ENCODE results near the gene PGGHG.
A peak's percentile ranks its signal among the peaks of the same experiment; 100 is the strongest.

The PGGHG gene

DNA sequence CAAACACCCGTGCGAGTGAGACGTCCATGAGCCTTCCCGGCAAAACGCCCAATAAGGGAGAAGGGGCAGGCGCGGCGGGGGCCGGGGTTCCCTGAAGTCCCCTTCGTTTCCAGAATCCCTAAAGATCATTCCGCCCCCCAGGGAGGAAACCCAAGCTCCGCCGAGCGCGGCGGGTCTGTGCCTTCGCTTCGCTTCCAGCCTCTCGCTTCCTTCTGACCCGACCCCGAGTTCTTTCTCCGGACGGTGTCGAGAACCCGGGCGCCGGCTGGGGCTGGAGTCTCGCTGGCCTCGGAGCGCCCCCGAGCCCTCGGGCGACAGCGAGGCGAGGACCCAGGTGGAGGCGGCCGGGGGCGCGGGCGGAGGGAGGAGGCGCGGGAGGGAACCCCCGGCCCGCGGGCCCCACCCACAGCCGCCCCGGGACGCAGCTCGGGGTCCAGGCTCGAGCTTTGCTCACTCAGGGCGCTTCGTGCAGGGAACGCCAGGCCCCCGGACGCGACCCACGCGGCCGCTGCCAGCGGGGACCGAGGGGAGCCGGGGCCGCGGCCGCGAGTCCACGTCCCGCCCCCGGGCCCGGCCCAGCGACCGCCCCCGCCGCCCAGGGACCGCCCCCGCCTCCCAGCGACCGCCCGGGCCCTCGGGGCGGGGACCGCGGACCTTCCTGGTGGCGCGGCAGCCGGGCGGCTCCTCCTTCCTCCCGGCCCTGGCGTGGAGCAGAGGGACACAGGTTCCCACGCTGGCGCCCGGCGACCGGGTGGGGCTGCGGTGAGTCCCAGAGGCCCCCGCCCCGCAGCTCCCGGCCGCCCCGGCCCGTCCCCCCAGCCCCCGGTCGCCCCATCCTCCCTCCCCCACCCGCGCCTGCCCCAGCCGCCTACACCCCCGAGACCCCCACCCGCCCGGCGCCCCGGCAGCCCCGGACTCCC is at the start of gene PGGHG:
TSS of gene PGGHG (plus strand) at position 649 of the 920 bp plus-strand sequence. CDS start 691 bp downstream, outside the sequence.
- peaks cover 12% of the 10 kb centered on the region for H3K4me1 ChIP-seq (ENCODE audit: control insufficient read depth, low read depth, low read length)
- peaks cover 17% of the 10 kb centered on the region for H3K27me3 ChIP-seq (ENCODE audit: control insufficient read depth, insufficient read depth, low read length)
- H3K9me3 ChIP-seq (ENCODE audit: control insufficient read depth, low read depth, low read length), result no peaks in the 10 kb centered on the region
- no peak within 1 kb of the TSS for H3K27ac ChIP-seq (ENCODE audit: low read length)
- H3K36me3 ChIP-seq (ENCODE audit: control insufficient read depth, low read depth, low read length), result peaks cover 14% of the 10 kb centered on the region
- H3K4me3 ChIP-seq (ENCODE audit: low read length), result peak within 1 kb of the TSS; percentile 63
- no peak within 1 kb of the TSS for H3K9ac ChIP-seq (ENCODE audit: low read length)

DNA sequence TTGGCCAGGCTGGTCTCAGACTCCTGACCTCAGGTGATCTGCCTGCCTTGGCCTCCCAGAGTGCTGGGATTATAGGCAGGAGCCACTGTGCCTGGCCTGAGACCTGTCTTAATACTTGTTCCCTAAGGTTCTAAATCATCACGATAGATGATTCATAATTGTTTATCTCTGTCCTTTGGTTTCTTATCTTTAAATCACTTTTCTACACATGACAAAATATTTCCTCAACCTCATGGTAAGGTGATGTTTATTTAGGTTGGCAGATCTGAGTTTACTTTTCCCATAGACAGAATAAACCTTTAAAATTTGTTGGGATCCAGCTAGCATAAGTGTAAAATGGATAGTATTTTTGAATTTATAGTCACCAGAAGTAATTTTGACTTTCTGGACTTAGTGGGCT is 48.6 kb upstream of the PGGHG start:
- H3K36me3 ChIP-seq (ENCODE audit: control insufficient read depth, low read depth, low read length), result peaks cover 30% of the 10 kb centered on the region

DNA sequence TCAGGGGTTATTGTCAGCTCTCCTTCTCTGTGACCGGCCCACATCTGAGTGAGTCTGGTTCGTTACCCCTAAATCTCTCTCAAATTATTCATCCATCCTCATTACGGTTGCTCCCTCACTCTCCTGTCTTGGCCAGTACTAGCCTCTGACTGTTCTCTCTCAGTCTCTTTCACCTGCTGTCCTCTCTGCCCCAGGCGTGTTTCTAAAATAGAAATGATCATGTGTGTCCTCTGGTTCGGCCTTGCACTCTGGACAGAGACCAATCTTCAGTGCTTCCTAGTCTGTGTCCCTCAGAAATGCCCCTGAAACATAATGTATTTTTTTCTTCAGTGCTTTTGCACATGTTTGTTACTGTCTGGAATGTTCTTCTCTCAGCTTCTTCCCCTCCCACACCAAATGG is 47.3 kb upstream of the PGGHG start:
- Histone ChIP-seq H3K4me3 (ENCODE audit: low read length) (no peak overlapping the region), H3K9me3 (ENCODE audit: control insufficient read depth, low read depth, low read length) (no peaks in the 10 kb centered on the region), H3K4me1 (ENCODE audit: control insufficient read depth, low read depth, low read length) (peaks cover 7% of the 10 kb centered on the region), H3K36me3 (ENCODE audit: control insufficient read depth, low read depth, low read length) (peaks cover 44% of the 10 kb centered on the region), H3K27ac (ENCODE audit: low read length) (no peak overlapping the region), H3K9ac (ENCODE audit: low read length) (no peak overlapping the region), H3K27me3 (ENCODE audit: control insufficient read depth, insufficient read depth, low read length) (no peaks in the 10 kb centered on the region)

More for the DNA sequence above, 48.6 kb upstream of the PGGHG start:
- no peak overlapping the region for H3K9ac ChIP-seq (ENCODE audit: low read length)
- H3K4me3 ChIP-seq (ENCODE audit: low read length), result no peak overlapping the region
- H3K9me3 ChIP-seq (ENCODE audit: control insufficient read depth, low read depth, low read length), result no peaks in the 10 kb centered on the region
- H3K27me3 ChIP-seq (ENCODE audit: control insufficient read depth, insufficient read depth, low read length), result no peaks in the 10 kb centered on the region
- no peak overlapping the region for H3K27ac ChIP-seq (ENCODE audit: low read length)
- H3K4me1 ChIP-seq (ENCODE audit: control insufficient read depth, low read depth, low read length), result peaks cover 10% of the 10 kb centered on the region

DNA sequence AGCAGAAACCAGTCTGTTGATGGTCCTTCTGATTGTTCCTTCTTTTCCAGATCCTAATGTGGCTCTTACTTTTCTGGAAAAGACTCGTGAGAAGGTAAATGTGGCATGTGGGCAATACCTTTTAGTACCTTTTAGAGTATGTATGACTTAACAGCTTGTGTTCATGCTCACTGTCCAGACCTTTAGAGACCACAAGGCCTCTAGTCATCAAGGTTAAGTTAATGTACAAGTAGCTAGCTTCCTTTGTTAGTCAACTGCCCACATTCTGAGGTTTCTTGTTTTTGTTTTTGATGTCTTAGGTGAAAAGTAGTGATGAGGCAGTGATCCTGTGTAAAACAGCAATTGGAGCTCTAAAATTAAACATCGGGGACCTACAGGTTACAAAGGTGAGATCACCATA is 44.5 kb upstream of the PGGHG start:
- H3K4me3 ChIP-seq (ENCODE audit: low read length), result no peak overlapping the region
- no peaks in the 10 kb centered on the region for H3K27me3 ChIP-seq (ENCODE audit: control insufficient read depth, insufficient read depth, low read length)
- no peak overlapping the region for H3K27ac ChIP-seq (ENCODE audit: low read length)
- H3K9me3 ChIP-seq (ENCODE audit: control insufficient read depth, low read depth, low read length), result no peaks in the 10 kb centered on the region
- no peak overlapping the region for H3K9ac ChIP-seq (ENCODE audit: low read length)
- peaks cover 69% of the 10 kb centered on the region for H3K36me3 ChIP-seq (ENCODE audit: control insufficient read depth, low read depth, low read length)
- no peaks in the 10 kb centered on the region for H3K4me1 ChIP-seq (ENCODE audit: control insufficient read depth, low read depth, low read length)

DNA sequence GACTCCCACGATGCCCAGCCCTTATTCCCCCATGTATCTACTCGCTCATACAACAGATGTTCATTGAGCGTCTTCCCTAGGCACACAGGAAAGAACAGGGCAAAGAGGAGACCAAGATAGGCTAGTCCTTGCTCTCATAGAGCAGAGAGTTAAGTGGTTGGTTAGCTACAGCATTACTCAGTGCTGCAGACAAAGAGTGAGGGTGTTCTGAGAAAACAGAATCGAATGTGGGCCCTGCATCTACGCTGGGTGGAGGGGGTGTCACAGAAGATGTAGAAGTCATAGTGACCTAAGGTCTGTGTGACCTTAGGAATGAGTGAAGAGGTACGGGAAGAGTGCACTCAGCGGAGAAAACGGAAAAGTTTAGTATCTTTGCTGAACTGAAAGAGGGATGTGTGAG is 39.9 kb upstream of the PGGHG start:
- Histone ChIP-seq H3K4me1 (ENCODE audit: control insufficient read depth, low read depth, low read length) (peaks cover 3% of the 10 kb centered on the region), H3K27me3 (ENCODE audit: control insufficient read depth, insufficient read depth, low read length) (no peaks in the 10 kb centered on the region), H3K36me3 (ENCODE audit: control insufficient read depth, low read depth, low read length) (peaks cover 80% of the 10 kb centered on the region), H3K9me3 (ENCODE audit: control insufficient read depth, low read depth, low read length) (no peaks in the 10 kb centered on the region), H3K27ac (ENCODE audit: low read length) (no peak overlapping the region), H3K9ac (ENCODE audit: low read length) (no peak overlapping the region), H3K4me3 (ENCODE audit: low read length) (no peak overlapping the region)

DNA sequence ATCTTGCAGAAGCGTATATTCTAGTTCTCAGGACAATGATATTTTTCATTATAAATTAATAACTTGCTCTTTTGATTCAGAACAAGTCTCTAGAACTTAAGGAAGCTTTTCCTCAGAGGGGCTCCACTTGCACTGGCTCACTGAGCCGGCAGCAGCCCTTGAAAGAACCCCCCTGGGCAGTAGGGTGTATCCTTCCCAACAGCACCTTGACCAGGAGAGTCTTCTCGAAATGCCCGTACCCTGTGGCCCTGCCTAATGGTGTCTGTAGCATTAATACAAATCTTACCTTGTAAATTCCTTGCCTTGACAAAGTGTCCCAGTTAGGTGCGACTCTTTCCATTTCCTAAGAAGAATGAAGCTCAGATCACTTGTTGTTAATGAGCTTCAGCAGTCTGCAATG is 38.7 kb upstream of the PGGHG start:
- Histone ChIP-seq H3K9ac (ENCODE audit: low read length) (no peak overlapping the region), H3K4me1 (ENCODE audit: control insufficient read depth, low read depth, low read length) (peaks cover 3% of the 10 kb centered on the region), H3K9me3 (ENCODE audit: control insufficient read depth, low read depth, low read length) (no peaks in the 10 kb centered on the region), H3K36me3 (ENCODE audit: control insufficient read depth, low read depth, low read length) (peaks cover 68% of the 10 kb centered on the region), H3K27me3 (ENCODE audit: control insufficient read depth, insufficient read depth, low read length) (no peaks in the 10 kb centered on the region), H3K27ac (ENCODE audit: low read length) (no peak overlapping the region), H3K4me3 (ENCODE audit: low read length) (no peak overlapping the region)

DNA sequence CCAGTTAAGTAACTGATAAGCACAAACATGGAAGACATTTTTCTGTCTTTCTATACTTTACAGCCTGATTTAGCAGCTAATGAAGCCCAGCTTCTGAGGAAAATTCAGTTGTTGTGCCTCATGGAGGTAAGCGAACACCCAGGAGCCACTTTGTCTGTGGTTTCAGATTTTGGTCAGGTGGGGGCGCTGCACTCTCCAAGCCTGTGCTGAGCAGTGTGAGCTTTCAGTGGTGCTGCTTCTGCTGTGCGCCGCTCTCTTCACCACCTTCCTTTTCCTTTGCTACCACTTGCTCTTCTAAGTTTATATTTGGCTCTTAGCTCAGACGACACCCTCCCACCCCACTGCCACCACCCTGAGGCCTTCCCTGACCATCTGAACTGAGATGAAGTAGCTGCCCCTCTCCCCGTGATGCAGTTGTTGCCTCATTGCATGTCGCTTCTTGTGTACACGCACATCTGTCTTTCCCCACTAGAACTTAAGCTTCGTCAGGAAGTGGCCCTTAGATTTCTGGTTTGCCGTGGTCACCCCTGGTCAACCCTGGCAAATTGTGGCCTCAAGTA is 38.1 kb upstream of the PGGHG start:
- no peak overlapping the region for H3K4me3 ChIP-seq (ENCODE audit: low read length)
- H3K9ac ChIP-seq (ENCODE audit: low read length), result no peak overlapping the region
- no peak overlapping the region for H3K27ac ChIP-seq (ENCODE audit: low read length)
- H3K36me3 ChIP-seq (ENCODE audit: control insufficient read depth, low read depth, low read length), result peaks cover 63% of the 10 kb centered on the region
- H3K4me1 ChIP-seq (ENCODE audit: control insufficient read depth, low read depth, low read length), result peaks cover 3% of the 10 kb centered on the region
- no peaks in the 10 kb centered on the region for H3K27me3 ChIP-seq (ENCODE audit: control insufficient read depth, insufficient read depth, low read length)
- no peaks in the 10 kb centered on the region for H3K9me3 ChIP-seq (ENCODE audit: control insufficient read depth, low read depth, low read length)

DNA sequence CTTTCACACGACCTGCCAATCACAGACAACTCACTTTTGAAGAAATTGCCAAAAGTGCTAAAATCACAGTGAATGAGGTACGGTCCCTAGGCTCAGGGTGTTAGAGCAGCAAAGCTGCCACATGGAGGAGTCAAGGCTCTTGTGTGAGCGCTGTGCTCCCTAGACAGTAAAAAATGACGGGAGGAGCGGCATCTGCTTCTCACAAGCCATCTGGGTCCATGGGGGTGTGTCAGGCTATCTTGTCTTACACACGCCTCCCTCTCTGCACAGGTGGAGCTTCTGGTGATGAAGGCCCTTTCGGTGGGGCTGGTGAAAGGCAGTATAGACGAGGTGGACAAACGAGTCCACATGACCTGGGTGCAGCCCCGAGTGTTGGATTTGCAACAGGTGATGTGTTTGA is 37.4 kb upstream of the PGGHG start:
- Histone ChIP-seq H3K9ac (ENCODE audit: low read length) (no peak overlapping the region), H3K27me3 (ENCODE audit: control insufficient read depth, insufficient read depth, low read length) (no peaks in the 10 kb centered on the region), H3K27ac (ENCODE audit: low read length) (no peak overlapping the region), H3K9me3 (ENCODE audit: control insufficient read depth, low read depth, low read length) (no peaks in the 10 kb centered on the region), H3K36me3 (ENCODE audit: control insufficient read depth, low read depth, low read length) (peaks cover 56% of the 10 kb centered on the region), H3K4me1 (ENCODE audit: control insufficient read depth, low read depth, low read length) (peaks cover 3% of the 10 kb centered on the region), H3K4me3 (ENCODE audit: low read length) (no peak overlapping the region)

DNA sequence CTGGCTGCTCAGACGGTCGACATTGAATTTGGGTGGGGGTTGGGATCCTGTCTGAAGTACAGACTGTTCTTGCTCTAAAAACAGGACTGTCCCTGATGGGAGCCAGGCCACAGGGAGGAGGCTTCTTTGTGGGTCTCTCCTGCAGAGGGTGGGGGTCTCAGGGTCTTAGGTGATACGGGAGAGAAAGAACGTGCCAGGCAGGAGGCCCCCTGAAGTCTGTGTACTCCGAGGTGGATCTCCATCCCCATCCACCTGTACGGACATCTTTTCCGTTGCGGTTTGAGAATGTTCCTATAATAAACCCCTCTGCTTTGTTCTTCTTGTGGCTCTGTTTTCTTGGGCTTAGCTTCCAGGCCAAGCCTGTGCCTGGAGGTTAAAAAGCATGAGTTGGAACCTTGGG is 36.3 kb upstream of the PGGHG start:
- no peaks in the 10 kb centered on the region for H3K9me3 ChIP-seq (ENCODE audit: control insufficient read depth, low read depth, low read length)
- no peak overlapping the region for H3K4me3 ChIP-seq (ENCODE audit: low read length)
- H3K36me3 ChIP-seq (ENCODE audit: control insufficient read depth, low read depth, low read length), result peaks cover 45% of the 10 kb centered on the region
- no peak overlapping the region for H3K27ac ChIP-seq (ENCODE audit: low read length)
- no peaks in the 10 kb centered on the region for H3K27me3 ChIP-seq (ENCODE audit: control insufficient read depth, insufficient read depth, low read length)
- H3K4me1 ChIP-seq (ENCODE audit: control insufficient read depth, low read depth, low read length), result peaks cover 3% of the 10 kb centered on the region
- H3K9ac ChIP-seq (ENCODE audit: low read length), result no peak overlapping the region

DNA sequence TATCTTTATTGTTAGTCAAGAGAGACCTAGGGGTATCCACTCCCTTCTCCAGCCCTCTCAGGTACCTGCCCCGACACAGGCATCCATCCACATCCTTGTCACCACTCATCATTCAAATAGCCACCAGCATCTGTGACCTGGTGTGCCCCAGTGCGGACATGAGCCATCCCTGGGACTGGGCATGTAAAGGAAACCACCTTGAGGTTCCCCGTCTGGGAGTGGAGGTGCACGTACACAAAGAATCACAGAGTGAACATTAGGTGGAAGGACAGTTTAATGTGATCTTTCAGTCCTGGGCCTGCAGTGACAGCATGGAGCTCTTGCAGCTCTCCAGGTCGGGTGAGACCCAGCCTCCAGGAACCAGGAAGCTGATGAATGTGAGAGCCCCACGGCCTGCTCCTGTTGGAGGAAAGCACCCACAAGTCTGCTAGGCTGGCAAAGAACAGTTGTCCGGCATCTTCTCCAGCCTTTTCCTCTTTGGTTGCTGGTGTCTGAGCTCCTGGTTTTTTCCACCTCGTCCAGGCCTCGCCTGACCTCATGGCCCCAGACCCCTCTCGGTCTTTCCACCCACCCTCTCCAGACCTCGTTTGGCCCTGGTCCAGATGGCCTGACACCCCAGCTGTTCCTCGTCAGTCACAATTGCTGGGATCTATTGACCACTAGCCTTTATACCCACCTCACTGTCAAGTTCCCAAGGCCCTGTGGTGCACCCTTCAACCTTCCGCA is 35.6 kb upstream of the PGGHG start:
- no peaks in the 10 kb centered on the region for H3K27me3 ChIP-seq (ENCODE audit: control insufficient read depth, insufficient read depth, low read length)
- no peak overlapping the region for H3K9ac ChIP-seq (ENCODE audit: low read length)
- no peaks in the 10 kb centered on the region for H3K9me3 ChIP-seq (ENCODE audit: control insufficient read depth, low read depth, low read length)
- H3K36me3 ChIP-seq (ENCODE audit: control insufficient read depth, low read depth, low read length), result peaks cover 39% of the 10 kb centered on the region
- no peak overlapping the region for H3K27ac ChIP-seq (ENCODE audit: low read length)
- peaks cover 3% of the 10 kb centered on the region for H3K4me1 ChIP-seq (ENCODE audit: control insufficient read depth, low read depth, low read length)
- no peak overlapping the region for H3K4me3 ChIP-seq (ENCODE audit: low read length)

DNA sequence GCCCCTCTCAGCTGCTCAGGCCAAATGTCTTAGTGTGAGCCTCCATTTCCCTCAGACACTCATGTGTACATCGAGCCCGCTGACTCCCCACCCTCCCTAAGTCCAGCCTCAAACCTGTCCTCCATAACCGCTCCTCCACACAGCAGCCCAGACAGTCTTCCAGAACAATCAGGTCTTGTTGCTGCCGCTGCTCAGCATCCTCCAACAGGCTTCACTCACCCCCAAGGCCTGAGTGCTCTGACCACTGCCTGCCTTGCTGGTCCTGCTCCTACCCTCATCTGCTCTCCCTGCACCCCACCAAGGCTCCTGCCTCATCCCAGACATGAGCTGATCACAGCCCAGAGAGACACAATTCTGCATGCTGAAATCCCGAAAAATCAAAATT is 35.0 kb upstream of the PGGHG start:
- no peak overlapping the region for H3K4me3 ChIP-seq (ENCODE audit: low read length)
- H3K9ac ChIP-seq (ENCODE audit: low read length), result no peak overlapping the region
- no peak overlapping the region for H3K27ac ChIP-seq (ENCODE audit: low read length)
- peaks cover 3% of the 10 kb centered on the region for H3K4me1 ChIP-seq (ENCODE audit: control insufficient read depth, low read depth, low read length)
- no peaks in the 10 kb centered on the region for H3K9me3 ChIP-seq (ENCODE audit: control insufficient read depth, low read depth, low read length)
- peaks cover 33% of the 10 kb centered on the region for H3K36me3 ChIP-seq (ENCODE audit: control insufficient read depth, low read depth, low read length)
- H3K27me3 ChIP-seq (ENCODE audit: control insufficient read depth, insufficient read depth, low read length), result no peaks in the 10 kb centered on the region

Measured in iPS-18a (cell line).